GM18505 (cell line): Measurements from ENCODE around the gene GRHL1.

Experiments used
- ATAC-seq: cut with Tn5 transposase; IDR thresholded peaks from one replicate; pipeline ENCODE4 v1.9.1; 2021; ENCODE audit not compliant: unreplicated experiment
- POLR2A ChIP-seq: IDR thresholded peaks from 4 replicates; pipeline ENCODE4 v1.6.1; 2011; ENCODE audit warnings: borderline replicate concordance; ENCODE audit not compliant: insufficient read depth, insufficient read length; ENCODE audit errors: extremely low read depth

The GRHL1 gene

DNA sequence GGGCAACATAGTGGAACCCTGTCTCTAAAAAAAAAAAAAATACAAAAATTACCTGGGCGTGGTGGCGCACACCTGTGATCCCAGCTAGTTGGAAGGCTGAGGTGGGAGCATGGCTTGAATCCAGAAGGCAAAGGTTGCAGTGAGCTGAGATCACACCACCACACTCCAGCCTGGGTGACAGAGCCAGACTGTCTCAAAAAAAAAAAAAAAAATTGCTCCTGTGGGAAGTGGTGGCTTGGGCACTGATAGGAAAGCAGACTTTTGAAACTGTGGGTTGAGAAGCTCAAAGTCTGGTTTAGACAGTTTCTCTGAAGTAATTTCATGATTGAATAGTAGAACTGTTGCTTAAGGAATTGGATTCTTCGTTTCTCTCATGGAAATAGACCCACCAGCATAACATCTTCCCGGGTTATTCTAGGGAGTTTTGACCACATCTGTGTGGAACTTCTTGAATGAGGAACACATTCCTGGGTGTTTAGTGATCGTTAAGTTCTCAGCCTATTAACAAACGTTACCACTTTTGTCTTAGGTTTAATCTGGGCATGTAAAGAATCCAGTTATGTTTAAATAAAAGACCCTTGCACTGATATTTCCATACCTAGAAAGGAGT, 33.5 kb downstream of the GRHL1 start:
- TF ChIP-seq POLR2A = no peak

GRCh38 chr2:9985531-9986328, 34.2 kb downstream of the GRHL1 start:
- TF ChIP-seq POLR2A = no peak
- no peak for ATAC-seq

More for the DNA sequence above, 33.5 kb downstream of the GRHL1 start:
- no peak for ATAC-seq

DNA sequence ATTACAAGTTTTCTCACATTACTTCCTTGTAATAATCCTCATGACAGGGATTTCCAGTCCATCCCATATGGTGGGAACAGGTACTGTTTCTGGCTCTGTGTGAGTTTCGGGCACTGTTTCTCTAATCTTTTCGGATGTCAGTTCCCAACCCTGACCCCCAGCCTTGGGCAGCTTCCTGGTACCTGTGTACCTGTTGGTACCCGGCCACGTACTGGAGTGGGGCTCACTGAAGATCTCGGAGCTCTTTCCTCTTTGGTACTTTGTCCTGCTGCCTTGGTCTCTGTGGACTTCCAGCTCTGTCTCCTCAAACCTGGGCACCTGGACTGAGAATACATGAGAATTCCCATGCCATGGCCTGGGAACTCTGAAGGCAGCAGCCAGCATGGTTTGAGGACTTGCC, 36.8 kb downstream of the GRHL1 start:
- ATAC-seq = no peak
- TF ChIP-seq POLR2A = no peak

DNA sequence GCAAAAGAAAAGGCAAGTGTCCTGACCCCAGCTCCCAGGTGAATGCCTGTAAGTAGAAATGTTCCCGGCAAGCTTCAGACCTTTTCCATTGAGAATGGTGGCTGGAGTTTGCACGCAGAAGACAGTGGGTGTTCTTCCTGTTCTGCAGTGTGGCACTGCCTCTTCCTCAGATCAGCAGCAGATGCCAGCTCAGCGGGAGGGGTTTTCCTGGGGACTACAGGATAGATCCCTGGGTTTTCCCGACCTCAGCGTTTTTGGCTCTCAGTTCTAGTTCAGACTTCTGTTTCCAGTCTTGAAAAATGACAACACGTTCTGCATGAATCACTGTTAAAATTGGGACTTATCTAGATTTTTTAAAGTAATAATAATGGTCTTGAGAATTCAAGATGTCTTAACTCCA, 39.2 kb downstream of the GRHL1 start:
- TF ChIP-seq POLR2A = no peak
- ATAC-seq = no peak

GRCh38 chr2:9991221-9991620, 39.7 kb downstream of the GRHL1 start:
- TF ChIP-seq POLR2A = no peak
- no peak for ATAC-seq

DNA sequence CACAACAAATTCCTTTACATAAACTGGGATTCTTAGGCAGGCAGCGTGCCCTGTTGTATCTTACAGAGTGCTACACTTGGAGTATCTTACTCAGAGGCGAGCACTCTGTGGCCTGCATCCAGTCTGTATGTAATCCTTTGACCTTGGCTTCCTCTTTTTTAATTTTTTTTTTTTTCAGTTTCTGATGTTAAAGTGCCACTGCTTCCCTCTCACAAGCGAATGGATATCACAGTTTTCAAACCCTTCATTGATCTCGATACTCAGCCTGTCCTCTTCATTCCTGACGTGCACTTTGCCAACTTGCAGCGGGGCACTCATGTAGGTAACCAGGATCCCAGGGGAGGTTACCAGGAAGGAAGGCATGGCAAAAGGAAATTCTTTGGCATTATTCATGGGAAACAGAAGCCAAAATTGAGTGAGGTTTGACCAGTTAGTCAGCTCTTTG, 40.4 kb downstream of the GRHL1 start:
- no peak for TF ChIP-seq POLR2A
- no peak for ATAC-seq

GRCh38 chr2:9992427-9993187, 41.1 kb downstream of the GRHL1 start:
- no peak for TF ChIP-seq POLR2A
- no peak for ATAC-seq

DNA sequence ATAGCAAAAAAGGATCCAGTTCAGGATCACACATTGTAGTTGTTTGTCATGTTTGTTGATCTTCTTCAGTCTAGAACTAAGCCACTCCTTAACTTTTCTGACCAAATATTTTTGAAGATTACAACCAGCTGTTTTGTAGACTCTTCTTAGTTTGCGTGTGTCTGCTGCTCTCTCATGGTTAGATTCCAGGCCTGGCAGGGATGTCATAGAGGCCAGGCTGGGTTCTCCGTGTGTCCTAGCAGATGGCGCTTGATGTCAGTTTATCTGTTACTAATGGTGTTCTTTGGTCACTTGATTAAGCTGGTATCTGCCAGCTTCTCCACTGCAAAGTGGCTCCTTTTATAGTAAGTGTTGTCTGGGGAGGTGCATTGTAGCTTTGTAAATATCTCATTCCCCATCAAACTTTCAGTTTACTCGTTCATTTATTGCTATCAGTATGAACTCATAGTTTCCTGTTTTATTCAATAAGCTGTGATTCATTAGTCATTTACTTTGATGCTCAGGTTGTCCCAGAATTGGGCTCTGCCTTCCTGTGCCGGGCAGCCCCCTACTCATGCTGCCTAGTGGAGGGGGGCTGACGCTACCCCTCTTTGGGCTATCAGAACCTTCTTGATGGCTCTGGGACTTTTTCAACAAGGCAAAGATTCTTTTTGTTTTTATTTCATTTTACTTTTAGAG, 42.1 kb downstream of the GRHL1 start:
- no peak for TF ChIP-seq POLR2A

GRCh38 chr2:9994462-9994861, 43.0 kb downstream of the GRHL1 start:
- no peak for TF ChIP-seq POLR2A
- ATAC-seq = no peak

More for the DNA sequence above, 42.1 kb downstream of the GRHL1 start:
- ATAC-seq = no peak

DNA sequence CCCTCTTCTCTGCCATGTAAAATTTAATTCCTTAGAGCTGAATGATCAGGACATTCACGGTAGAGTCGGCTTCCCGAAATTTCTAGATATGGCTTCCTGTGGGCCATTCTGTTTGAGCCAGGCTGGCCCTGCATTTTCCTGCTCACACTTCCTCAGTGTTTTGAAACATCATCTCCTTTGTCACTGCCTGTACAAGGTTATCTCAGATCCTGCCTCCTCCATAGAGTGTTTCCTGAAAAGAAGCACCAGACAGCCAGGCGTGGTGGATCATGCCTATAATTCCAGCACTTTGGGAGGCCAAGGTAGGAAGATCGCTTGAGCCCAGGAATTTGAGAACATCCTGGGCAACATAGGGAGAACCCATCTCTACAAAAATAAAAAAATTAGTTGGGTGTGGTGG, 43.6 kb downstream of the GRHL1 start:
- no peak for ATAC-seq
- no peak for TF ChIP-seq POLR2A

- ATAC-seq = no peak
Measured at GRCh38 chr2:9996321-9996720, 44.8 kb downstream of the GRHL1 start.

DNA sequence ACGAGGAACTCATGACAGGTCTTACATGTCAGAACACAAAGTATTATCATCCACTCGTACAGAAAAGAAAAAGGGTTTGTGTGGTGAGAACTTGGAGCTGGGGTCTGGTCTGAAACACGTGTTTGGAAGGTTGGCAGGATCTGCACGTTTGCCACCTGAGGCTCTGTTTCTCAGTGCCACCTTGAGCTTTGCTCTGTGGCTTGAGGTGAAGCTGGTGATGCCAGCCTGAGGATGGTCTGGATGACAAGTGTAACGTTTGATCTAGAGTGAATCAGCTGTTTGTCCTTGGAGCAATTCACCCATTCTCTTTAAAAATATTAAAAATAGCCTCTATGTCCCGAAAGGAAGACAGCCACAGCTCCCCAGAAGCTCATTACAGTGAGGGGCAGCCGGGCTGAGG, 46.4 kb downstream of the GRHL1 start:
- no peak for TF ChIP-seq POLR2A
- no peak for ATAC-seq

More at GRCh38 chr2:9996321-9996720, 44.8 kb downstream of the GRHL1 start:
- TF ChIP-seq POLR2A = no peak
